ENCODE results near the gene RERE. TPM values are rescaled to one million over a fixed set of nuclear protein-coding genes. Genes with fewer than 3 reads are reported as not detected.

Gene RERE
- total RNA-seq, 1 donor from 2014 or later, result 80.3 TPM

- TF ChIP-seq POLR2A (IDR thresholded peaks at IDR 0.05) (no peak), CTCF (IDR thresholded peaks at IDR 0.05) (peak in 2 of 3 experiments; percentile 33 to 34), POLR2AphosphoS5 (IDR thresholded peaks at IDR 0.05; ENCODE audit: insufficient read depth in 1 of 2, low read depth in 1 of 2) (no peak)
- intact Hi-C loops (cut with DNase I), result no loop called here
- H3K27ac ChIP-seq, result peak overlapping the region; percentile 42
- no peak for DNase-seq (ENCODE audit: extremely low spot score in 2 of 2)
- H3K36me3 ChIP-seq, result no peaks in the 10 kb centered on the region
- no peaks in the 10 kb centered on the region for H3K27me3 ChIP-seq
- H3K4me1 ChIP-seq, result no peaks in the 10 kb centered on the region
- H3K9me3 ChIP-seq, result no peaks in the 10 kb centered on the region
- H3K4me3 ChIP-seq, result no peak overlapping the region
Measured at GRCh38 chr1:8571200-8571984, 246.0 kb downstream of the RERE start.

GRCh38 chr1:8570465-8570864 is 247.0 kb downstream of the RERE start:
- H3K4me3 ChIP-seq, result no peak overlapping the region
- TF ChIP-seq POLR2AphosphoS5 (IDR thresholded peaks at IDR 0.05; ENCODE audit: insufficient read depth in 1 of 2, low read depth in 1 of 2) (no peak), POLR2A (IDR thresholded peaks at IDR 0.05) (no peak), CTCF (IDR thresholded peaks at IDR 0.05) (no peak)
- H3K27ac ChIP-seq, result no peak overlapping the region
- no peaks in the 10 kb centered on the region for H3K36me3 ChIP-seq
- no peak for DNase-seq (ENCODE audit: extremely low spot score in 2 of 2)
- H3K9me3 ChIP-seq, result no peaks in the 10 kb centered on the region
- intact Hi-C loops (cut with DNase I), result no loop called here
- no peaks in the 10 kb centered on the region for H3K27me3 ChIP-seq
- no peaks in the 10 kb centered on the region for H3K4me1 ChIP-seq

- Histone ChIP-seq H3K27ac (no peak overlapping the region), H3K27me3 (no peaks in the 10 kb centered on the region), H3K36me3 (no peaks in the 10 kb centered on the region), H3K4me1 (no peaks in the 10 kb centered on the region), H3K9me3 (no peaks in the 10 kb centered on the region), H3K4me3 (no peak overlapping the region)
- TF ChIP-seq POLR2AphosphoS5 (IDR thresholded peaks at IDR 0.05; ENCODE audit: insufficient read depth in 1 of 2, low read depth in 1 of 2), result no peak
- TF ChIP-seq POLR2A (IDR thresholded peaks at IDR 0.05), result no peak
- TF ChIP-seq CTCF (IDR thresholded peaks at IDR 0.05), result no peak
- DNase-seq (ENCODE audit: extremely low spot score in 2 of 2), result no peak
- intact Hi-C loops (cut with DNase I), result loop anchor here (10.0 kb wide), 2 partner anchors 106 to 276 kb away; no protein-coding TSS in a partner anchor
Measured at GRCh38 chr1:8569242-8569641, 248.2 kb downstream of the RERE start.

GRCh38 chr1:8568837-8569236 is 248.6 kb downstream of the RERE start:
- H3K27me3 ChIP-seq, result no peaks in the 10 kb centered on the region
- no peaks in the 10 kb centered on the region for H3K9me3 ChIP-seq
- no peak overlapping the region for H3K27ac ChIP-seq
- H3K4me3 ChIP-seq, result no peak overlapping the region
- TF ChIP-seq POLR2A (IDR thresholded peaks at IDR 0.05) (no peak), CTCF (IDR thresholded peaks at IDR 0.05) (no peak), POLR2AphosphoS5 (IDR thresholded peaks at IDR 0.05; ENCODE audit: insufficient read depth in 1 of 2, low read depth in 1 of 2) (no peak)
- intact Hi-C loops (cut with DNase I), result loop anchor here (10.0 kb wide), 2 partner anchors 106 to 276 kb away; no protein-coding TSS in a partner anchor
- H3K4me1 ChIP-seq, result peaks cover 1% of the 10 kb centered on the region
- H3K36me3 ChIP-seq, result no peaks in the 10 kb centered on the region
- DNase-seq (ENCODE audit: extremely low spot score in 2 of 2), result no peak

- no peak for TF ChIP-seq POLR2AphosphoS5 (IDR thresholded peaks at IDR 0.05; ENCODE audit: insufficient read depth in 1 of 2, low read depth in 1 of 2)
- no peak for TF ChIP-seq POLR2A (IDR thresholded peaks at IDR 0.05)
- no peak for TF ChIP-seq CTCF (IDR thresholded peaks at IDR 0.05)
- no peak for DNase-seq (ENCODE audit: extremely low spot score in 2 of 2)
- intact Hi-C loops (cut with DNase I), result loop anchor here (10.0 kb wide), 2 partner anchors 108 to 278 kb away; no protein-coding TSS in a partner anchor
- peaks cover 9% of the 10 kb centered on the region for H3K4me1 ChIP-seq
- no peaks in the 10 kb centered on the region for H3K36me3 ChIP-seq
- no peak overlapping the region for H3K4me3 ChIP-seq
- no peak overlapping the region for H3K27ac ChIP-seq
- no peaks in the 10 kb centered on the region for H3K9me3 ChIP-seq
- no peaks in the 10 kb centered on the region for H3K27me3 ChIP-seq
Measured at GRCh38 chr1:8567146-8567545, 250.3 kb downstream of the RERE start.
